Stimulated activated CD8-positive, alpha-beta memory T cell treated with anti-CD3 and anti-CD28 coated beads, Interleukin-7, amount 100 ng/mL, for 48 hours (primary cell): ENCODE results near the gene EIPR1.

Experiments
- DNase-seq, 2 donors: peaks; one replicate each; pipeline ENCODE4 v3.0.0-alpha.2; 2020; ENCODE audit warnings: low read depth in 1 of 2; ENCODE audit errors: extremely low read depth in 1 of 2

Gene EIPR1

GRCh38 chr2:3168230-3168891 lies 209.3 kb downstream of the EIPR1 start:
- no peak for DNase-seq

- no peak for DNase-seq
Observed at GRCh38 chr2:3163401-3163800, 214.2 kb downstream of the EIPR1 start.

GRCh38 chr2:3162442-3163077 lies 215.1 kb downstream of the EIPR1 start:
- DNase-seq = no peak

- no peak for DNase-seq
Observed at GRCh38 chr2:3160751-3161330, 216.8 kb downstream of the EIPR1 start.

GRCh38 chr2:3159782-3160545 lies 217.7 kb downstream of the EIPR1 start:
- no peak for DNase-seq

- no peak for DNase-seq
Observed at GRCh38 chr2:3154700-3155099, 222.9 kb downstream of the EIPR1 start.

- no peak for DNase-seq
Observed at GRCh38 chr2:3154146-3154545, 223.5 kb downstream of the EIPR1 start.

GRCh38 chr2:3151153-3151918 lies 226.3 kb downstream of the EIPR1 start:
- no peak for DNase-seq

GRCh38 chr2:3149441-3150217 lies 228.0 kb downstream of the EIPR1 start:
- no peak for DNase-seq

GRCh38 chr2:3148716-3149115 lies 228.9 kb downstream of the EIPR1 start:
- DNase-seq = no peak

- DNase-seq = no peak
Observed at GRCh38 chr2:3147651-3148530, 229.7 kb downstream of the EIPR1 start.

- DNase-seq = no peak
Observed at GRCh38 chr2:3146772-3147650, 230.6 kb downstream of the EIPR1 start.

GRCh38 chr2:3146175-3146574 lies 231.4 kb downstream of the EIPR1 start:
- no peak for DNase-seq

GRCh38 chr2:3145471-3146021 lies 232.1 kb downstream of the EIPR1 start:
- DNase-seq = no peak

- DNase-seq = no peak
Observed at GRCh38 chr2:3144856-3145255, 232.8 kb downstream of the EIPR1 start.

GRCh38 chr2:3143602-3144001 lies 234.0 kb downstream of the EIPR1 start:
- DNase-seq = no peak

- no peak for DNase-seq
Observed at GRCh38 chr2:3142961-3143571, 234.6 kb downstream of the EIPR1 start.
